ENCODE measurements around the gene LRWD1. TPM values are rescaled to one million over a fixed set of nuclear protein-coding genes. Genes with fewer than 3 reads are reported as not detected.
A peak's percentile ranks its signal among the peaks of the same experiment; 100 is the strongest.

The LRWD1 gene
- total and polyA plus RNA-seq, 2 of the 4 experiments (the other 2 are of a cell fraction): 20.3 to 27.2 TPM

- no peak overlapping the region for H2BK15ac ChIP-seq (ENCODE audit: low read depth, low read length)
- H3K27me3 ChIP-seq (ENCODE audit: control insufficient read depth, insufficient read depth, low read length): no peaks in the 10 kb centered on the region
- no peak overlapping the region for H3K14ac ChIP-seq (replicated peaks; ENCODE audit: low read depth, low read length)
- in situ Hi-C loops (cut with MboI; ENCODE audit: low sequenced_read_pairs): no loop called here
- no peak overlapping the region for H3K4me3 ChIP-seq (ENCODE audit: insufficient read depth, low read depth, low read length)
- H2AFZ ChIP-seq (replicated peaks; ENCODE audit: low read length, poor library complexity): peak overlapping the region; percentile 43
- POLR2A ChIA-PET (ENCODE audit: unreplicated experiment): no interaction called here
- CTCF ChIA-PET: no interaction called here
- H3K56ac ChIP-seq (ENCODE audit: extremely low read depth, insufficient read depth, low read length): no peak overlapping the region
- no peak overlapping the region for H2BK120ac ChIP-seq (ENCODE audit: low read depth, low read length)
- H4K20me1 ChIP-seq (ENCODE audit: insufficient read depth, low read length): peaks cover 4% of the 10 kb centered on the region; the same call in 1 of the 2 replicates
- DNase-seq (no peak), ATAC-seq (ENCODE audit: low read depth) (no peak)
- dilution Hi-C loops (cut with HindIII; ENCODE audit: low sequenced_read_pairs, unreplicated experiment): no loop called here
- no peak overlapping the region for H3K23ac ChIP-seq (ENCODE audit: low read depth, low read length)
- peaks cover 4% of the 10 kb centered on the region; the same call in 1 of the 2 replicates for H3K4me1 ChIP-seq (ENCODE audit: control insufficient read depth, insufficient read depth, low read length)
- no peak overlapping the region for H2BK5ac ChIP-seq (ENCODE audit: low read depth, low read length, poor library complexity, severe bottlenecking)
- no peak overlapping the region for H2AK9ac ChIP-seq (replicated peaks; ENCODE audit: low read depth, low read length, poor library complexity)
- H4K5ac ChIP-seq (ENCODE audit: low read depth, low read length): no peak overlapping the region
- H2BK20ac ChIP-seq (ENCODE audit: low read depth, low read length): no peak overlapping the region
- intact Hi-C loops (cut with micrococcal nuclease): no loop called here
- H3K18ac ChIP-seq (ENCODE audit: low read depth, low read length): no peak overlapping the region
- peaks cover 0 to 15% of the 10 kb centered on the region in 2 experiments; a peak in 1 of 4 replicates for H3K79me1 ChIP-seq (ENCODE audit: low read depth in 1 of 2, low read length in 2 of 2)
- H3K4ac ChIP-seq (ENCODE audit: low read depth, low read length): no peak overlapping the region
- no TSS peak for BruUV-seq (replicated peaks)
- H3K36me3 ChIP-seq (ENCODE audit: control insufficient read depth, insufficient read depth, low read length): peaks cover 20% of the 10 kb centered on the region
- 100% methylated on average over 1 of the region's 6 CpGs; no CpG with 5 or more reads in 1 of the 2 experiments for WGBS, 2 experiments (ENCODE audit: extremely low coverage in 2 of 2, insufficient read length in 1 of 2)
- no peak overlapping the region for H3K9ac ChIP-seq (ENCODE audit: low read depth, low read length)
- no peak overlapping the region for H3K27ac ChIP-seq (ENCODE audit: insufficient read depth, low read length)
- H3K4me2 ChIP-seq (ENCODE audit: low read depth, low read length): no peak overlapping the region
- no peaks in the 10 kb centered on the region for H3K9me3 ChIP-seq (ENCODE audit: control insufficient read depth, insufficient read depth, low read length)
- H4K91ac ChIP-seq (ENCODE audit: insufficient read depth, low read depth, low read length): no peak overlapping the region
- no peak overlapping the region for H4K8ac ChIP-seq (ENCODE audit: low read depth in 2 of 2, low read length in 2 of 2)
- H2AK5ac ChIP-seq (ENCODE audit: low read depth, low read length): no peak overlapping the region
- no peaks in the 10 kb centered on the region; the same call in 1 of the 2 replicates for H3K9me1 ChIP-seq (ENCODE audit: insufficient read depth, low read length)
- no peak for TF ChIP-seq POLR2A (IDR thresholded peaks at IDR 0.05; ENCODE audit: low read depth, low read length)
- TF ChIP-seq NFE2L2 (IDR thresholded peaks at IDR 0.05; ENCODE audit: low read depth, low read length): no peak
- TF ChIP-seq SMC3 (IDR thresholded peaks at IDR 0.05; ENCODE audit: low read depth, low read length): no peak
- TF ChIP-seq ELK1 (IDR thresholded peaks at IDR 0.05; ENCODE audit: borderline replicate concordance, low read depth, low read length): no peak
- TF ChIP-seq MAZ (IDR thresholded peaks at IDR 0.05; ENCODE audit: borderline replicate concordance, low read depth, low read length): no peak
- TF ChIP-seq FOS (IDR thresholded peaks at IDR 0.05; ENCODE audit: low read depth, low read length): no peak
- TF ChIP-seq RCOR1 (IDR thresholded peaks at IDR 0.05; ENCODE audit: insufficient replicate concordance, low read length): no peak
- no peak for TF ChIP-seq MAFK (IDR thresholded peaks at IDR 0.05; ENCODE audit: low read depth, low read length)
- no peak for TF ChIP-seq BHLHE40 (IDR thresholded peaks at IDR 0.05; ENCODE audit: low read depth, low read length)
- no peak for TF ChIP-seq CTCF (conservative IDR thresholded peaks at IDR 0.05; ENCODE audit: low read depth, low read length)
- no peak for TF ChIP-seq CEBPB (IDR thresholded peaks at IDR 0.05; ENCODE audit: low read depth, low read length)
- TF ChIP-seq USF2 (IDR thresholded peaks at IDR 0.05; ENCODE audit: low read depth, low read length): no peak
- TF ChIP-seq RAD21 (IDR thresholded peaks at IDR 0.05; ENCODE audit: low read length): no peak
- no peak for TF ChIP-seq MXI1 (IDR thresholded peaks at IDR 0.05; ENCODE audit: borderline replicate concordance, low read depth, low read length)
- TF ChIP-seq CHD1 (IDR thresholded peaks at IDR 0.05; ENCODE audit: low read depth, low read length): no peak
Measured at GRCh38 chr7:102450242-102450641, 14.5 kb upstream of the LRWD1 start.

Data from IMR-90 (cell line).